ENCODE measurements around the gene C1GALT1. TPM values are rescaled to one million over a fixed set of nuclear protein-coding genes. Genes with fewer than 3 reads are reported as not detected.

C1GALT1 gene
- total RNA-seq, 1 experiment from 2014 or later, result 52.2 TPM

GRCh38 chr7:7201578-7202374 is 19.4 kb downstream of the C1GALT1 start:
- Mint-ChIP-seq H3K4me1 (ENCODE audit: low read depth, unreplicated experiment) (peaks cover 22% of the 10 kb centered on the region), H3K36me3 (ENCODE audit: insufficient read depth, unreplicated experiment) (peaks cover 6% of the 10 kb centered on the region), H3K4me3 (ENCODE audit: unreplicated experiment) (peak overlapping the region; percentile 9), H3K27me3 (ENCODE audit: insufficient read depth, unreplicated experiment) (no peaks in the 10 kb centered on the region), H3K9me3 (ENCODE audit: unreplicated experiment) (peaks cover 27% of the 10 kb centered on the region), H3K27ac (ENCODE audit: unreplicated experiment) (peak overlapping the region; percentile 46)
- TF ChIP-seq, protein P1, sequence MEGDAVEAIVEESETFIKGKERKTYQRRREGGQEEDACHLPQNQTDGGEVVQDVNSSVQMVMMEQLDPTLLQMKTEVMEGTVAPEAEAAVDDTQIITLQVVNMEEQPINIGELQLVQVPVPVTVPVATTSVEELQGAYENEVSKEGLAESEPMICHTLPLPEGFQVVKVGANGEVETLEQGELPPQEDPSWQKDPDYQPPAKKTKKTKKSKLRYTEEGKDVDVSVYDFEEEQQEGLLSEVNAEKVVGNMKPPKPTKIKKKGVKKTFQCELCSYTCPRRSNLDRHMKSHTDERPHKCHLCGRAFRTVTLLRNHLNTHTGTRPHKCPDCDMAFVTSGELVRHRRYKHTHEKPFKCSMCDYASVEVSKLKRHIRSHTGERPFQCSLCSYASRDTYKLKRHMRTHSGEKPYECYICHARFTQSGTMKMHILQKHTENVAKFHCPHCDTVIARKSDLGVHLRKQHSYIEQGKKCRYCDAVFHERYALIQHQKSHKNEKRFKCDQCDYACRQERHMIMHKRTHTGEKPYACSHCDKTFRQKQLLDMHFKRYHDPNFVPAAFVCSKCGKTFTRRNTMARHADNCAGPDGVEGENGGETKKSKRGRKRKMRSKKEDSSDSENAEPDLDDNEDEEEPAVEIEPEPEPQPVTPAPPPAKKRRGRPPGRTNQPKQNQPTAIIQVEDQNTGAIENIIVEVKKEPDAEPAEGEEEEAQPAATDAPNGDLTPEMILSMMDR (IDR thresholded peaks at IDR 0.05; ENCODE audit: insufficient read depth in 1 of 2, low read depth in 1 of 2, low read length in 1 of 2, severe bottlenecking in 1 of 2, unreplicated experiment in 1 of 2), result no peak
- Histone ChIP-seq H3K4me1 (peaks cover 8% of the 10 kb centered on the region; the same call in 1 of the 2 replicates), H3K9me3 (0 out of 2 replicates have a peak, but pooled peaks cover 10% of the 10 kb centered on the region), H3K4me3 (ENCODE audit: low read depth, low read length) (no peak overlapping the region), H3K27me3 (replicated peaks; ENCODE audit: control insufficient read depth, insufficient read depth, low read length) (no peaks in the 10 kb centered on the region), H3K36me3 (ENCODE audit: control insufficient read depth, insufficient read depth, low read length) (peaks cover 2% of the 10 kb centered on the region; the same call in 1 of the 2 replicates)
- BruUV-seq (replicated peaks), result no TSS peak
- ChIA-PET CTCF (interaction anchor here (1.2 kb wide), 1 partner anchor 20 kb away, joined by 4 read pairs; the partner anchor contains the start of gene C1GALT1), POLR2A (no interaction called here)
- peak; percentile 65 to 66 for DNase-seq
- intact Hi-C loops (cut with micrococcal nuclease; ENCODE audit: unreplicated experiment), result no loop called here

GRCh38 chr7:7202375-7202720 is 20.0 kb downstream of the C1GALT1 start:
- peaks cover 2% of the 10 kb centered on the region; the same call in 1 of the 2 replicates for H3K36me3 ChIP-seq (ENCODE audit: control insufficient read depth, insufficient read depth, low read length)
- H3K27me3 Mint-ChIP-seq (ENCODE audit: insufficient read depth, unreplicated experiment), result no peaks in the 10 kb centered on the region
- TF ChIP-seq, protein P1 (IDR thresholded peaks at IDR 0.05; ENCODE audit: insufficient read depth in 1 of 2, low read depth in 1 of 2, low read length in 1 of 2, severe bottlenecking in 1 of 2, unreplicated experiment in 1 of 2), result no peak
- peaks cover 6% of the 10 kb centered on the region for H3K36me3 Mint-ChIP-seq (ENCODE audit: insufficient read depth, unreplicated experiment)
- intact Hi-C loops (cut with micrococcal nuclease; ENCODE audit: unreplicated experiment), result no loop called here
- CTCF ChIA-PET, result interaction anchor here (1.2 kb wide), 1 partner anchor 20 kb away, joined by 4 read pairs; the partner anchor contains the start of gene C1GALT1
- H3K4me1 Mint-ChIP-seq (ENCODE audit: low read depth, unreplicated experiment), result peaks cover 22% of the 10 kb centered on the region
- BruUV-seq (replicated peaks), result no TSS peak
- peaks cover 27% of the 10 kb centered on the region for H3K9me3 Mint-ChIP-seq (ENCODE audit: unreplicated experiment)
- POLR2A ChIA-PET, result no interaction called here
- 0 out of 2 replicates have a peak, but pooled peaks cover 10% of the 10 kb centered on the region for H3K9me3 ChIP-seq
- no peak overlapping the region for H3K4me3 Mint-ChIP-seq (ENCODE audit: unreplicated experiment)
- peak overlapping the region; percentile 46 for H3K27ac Mint-ChIP-seq (ENCODE audit: unreplicated experiment)
- no peak overlapping the region for H3K4me3 ChIP-seq (ENCODE audit: low read depth, low read length)
- H3K4me1 ChIP-seq, result peaks cover 8% of the 10 kb centered on the region; the same call in 1 of the 2 replicates
- no peak for DNase-seq
- H3K27me3 ChIP-seq (replicated peaks; ENCODE audit: control insufficient read depth, insufficient read depth, low read length), result no peaks in the 10 kb centered on the region

- intact Hi-C loops (cut with micrococcal nuclease; ENCODE audit: unreplicated experiment), result no loop called here
- CTCF ChIA-PET, result no interaction called here
Measured at GRCh38 chr7:7203813-7204575, 21.6 kb downstream of the C1GALT1 start.

More at GRCh38 chr7:7203813-7204575, 21.6 kb downstream of the C1GALT1 start:
- 0 out of 2 replicates have a peak, but pooled peaks cover 10% of the 10 kb centered on the region for H3K9me3 ChIP-seq
- no peak overlapping the region for H3K4me3 ChIP-seq (ENCODE audit: low read depth, low read length)
- POLR2A ChIA-PET, result no interaction called here
- TF ChIP-seq, protein P1 (IDR thresholded peaks at IDR 0.05; ENCODE audit: insufficient read depth in 1 of 2, low read depth in 1 of 2, low read length in 1 of 2, severe bottlenecking in 1 of 2, unreplicated experiment in 1 of 2), result no peak
- DNase-seq, result no peak
- H3K27me3 Mint-ChIP-seq (ENCODE audit: insufficient read depth, unreplicated experiment), result no peaks in the 10 kb centered on the region
- H3K4me1 Mint-ChIP-seq (ENCODE audit: low read depth, unreplicated experiment), result peaks cover 17% of the 10 kb centered on the region
- H3K36me3 ChIP-seq (ENCODE audit: control insufficient read depth, insufficient read depth, low read length), result peaks cover 2% of the 10 kb centered on the region; the same call in 1 of the 2 replicates
- H3K27me3 ChIP-seq (replicated peaks; ENCODE audit: control insufficient read depth, insufficient read depth, low read length), result no peaks in the 10 kb centered on the region
- peaks cover 8% of the 10 kb centered on the region; the same call in 1 of the 2 replicates for H3K4me1 ChIP-seq
- H3K4me3 Mint-ChIP-seq (ENCODE audit: unreplicated experiment), result no peak overlapping the region
- peak overlapping the region; percentile 24 for H3K27ac Mint-ChIP-seq (ENCODE audit: unreplicated experiment)
- no TSS peak for BruUV-seq (replicated peaks)
- H3K36me3 Mint-ChIP-seq (ENCODE audit: insufficient read depth, unreplicated experiment), result peaks cover 6% of the 10 kb centered on the region
- H3K9me3 Mint-ChIP-seq (ENCODE audit: unreplicated experiment), result peaks cover 21% of the 10 kb centered on the region

Data from Caco-2 (cell line).